ENCODE results near the gene PCBD1.

PCBD1 gene

GRCh38 chr10:70879207-70879606 is 9.2 kb downstream of the PCBD1 start:
- Histone ChIP-seq H3K9ac (ENCODE audit: low read length) (no peak overlapping the region), H3K27ac (ENCODE audit: low read depth, low read length) (no peak overlapping the region), H3K56ac (ENCODE audit: low read length) (no peak overlapping the region), H3K4ac (ENCODE audit: low read depth, low read length) (no peak overlapping the region), H3K4me2 (ENCODE audit: low read length) (no peak overlapping the region), H3K23ac (ENCODE audit: low read length) (no peak overlapping the region), H2BK15ac (replicated peaks; ENCODE audit: low read depth) (no peak overlapping the region), H3K27me3 (ENCODE audit: insufficient read depth, low read length, poor library complexity) (no peaks in the 10 kb centered on the region), H3K36me3 (ENCODE audit: control insufficient read depth, insufficient read depth, low read length) (peaks cover 3% of the 10 kb centered on the region), H3K4me3 (ENCODE audit: low read length) (no peak overlapping the region), H3K79me1 (ENCODE audit: low read length) (no peaks in the 10 kb centered on the region), H2BK5ac (ENCODE audit: low read length) (no peak overlapping the region), H2BK120ac (ENCODE audit: low read depth, low read length) (no peak overlapping the region), H3K79me2 (ENCODE audit: control insufficient read depth, insufficient read depth, low read length) (no peaks in the 10 kb centered on the region), H3K18ac (ENCODE audit: low read length) (no peak overlapping the region), H4K8ac (ENCODE audit: low read depth, low read length) (no peak overlapping the region), H4K5ac (ENCODE audit: low read length) (no peak overlapping the region), H3K4me1 (ENCODE audit: control insufficient read depth, low read depth, low read length) (no peaks in the 10 kb centered on the region), H2AK5ac (ENCODE audit: low read length) (no peak overlapping the region)
- no CpG with 5 or more reads among the region's 1 CpG for WGBS (ENCODE audit: extremely low coverage, insufficient coverage, low lambda C conversion rate)
- DNase-seq: no peak

DNA sequence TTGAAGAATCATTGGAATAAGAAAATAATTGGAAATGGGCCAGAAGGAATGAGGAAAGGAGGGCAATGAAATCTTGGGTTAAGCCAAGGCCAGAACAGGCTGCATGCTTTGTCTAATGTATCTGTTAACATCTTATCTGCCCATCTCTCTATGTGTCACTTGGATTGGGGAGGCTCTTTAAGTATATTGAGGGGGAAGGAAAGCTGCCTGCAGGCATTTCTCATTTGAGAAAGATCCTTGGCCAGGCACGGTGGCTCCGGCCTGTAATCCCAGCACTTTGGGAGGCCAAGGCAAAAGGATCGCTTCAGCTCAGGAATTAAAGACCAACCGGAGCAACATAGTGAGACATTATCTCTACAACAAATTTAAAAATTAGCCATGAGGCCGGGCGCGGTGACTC is 14.3 kb downstream of the PCBD1 start:
- Histone ChIP-seq H3K4ac (ENCODE audit: low read depth, low read length) (no peak overlapping the region), H2BK5ac (ENCODE audit: low read length) (no peak overlapping the region), H3K4me3 (ENCODE audit: low read length) (no peak overlapping the region), H2AK5ac (ENCODE audit: low read length) (no peak overlapping the region), H3K36me3 (ENCODE audit: control insufficient read depth, insufficient read depth, low read length) (peaks cover 7% of the 10 kb centered on the region), H3K9ac (ENCODE audit: low read length) (no peak overlapping the region), H3K79me1 (ENCODE audit: low read length) (no peaks in the 10 kb centered on the region), H3K4me2 (ENCODE audit: low read length) (no peak overlapping the region), H3K23ac (ENCODE audit: low read length) (no peak overlapping the region), H2BK15ac (replicated peaks; ENCODE audit: low read depth) (no peak overlapping the region), H4K5ac (ENCODE audit: low read length) (no peak overlapping the region), H2BK120ac (ENCODE audit: low read depth, low read length) (no peak overlapping the region), H3K18ac (ENCODE audit: low read length) (no peak overlapping the region), H3K56ac (ENCODE audit: low read length) (no peak overlapping the region), H3K27me3 (ENCODE audit: insufficient read depth, low read length, poor library complexity) (no peaks in the 10 kb centered on the region), H3K27ac (ENCODE audit: low read depth, low read length) (no peak overlapping the region), H4K8ac (ENCODE audit: low read depth, low read length) (no peak overlapping the region), H3K79me2 (ENCODE audit: control insufficient read depth, insufficient read depth, low read length) (no peaks in the 10 kb centered on the region), H3K4me1 (ENCODE audit: control insufficient read depth, low read depth, low read length) (no peaks in the 10 kb centered on the region)
- DNase-seq: no peak
- WGBS (ENCODE audit: extremely low coverage, insufficient coverage, low lambda C conversion rate): no CpG with 5 or more reads among the region's 7 CpGs

DNA sequence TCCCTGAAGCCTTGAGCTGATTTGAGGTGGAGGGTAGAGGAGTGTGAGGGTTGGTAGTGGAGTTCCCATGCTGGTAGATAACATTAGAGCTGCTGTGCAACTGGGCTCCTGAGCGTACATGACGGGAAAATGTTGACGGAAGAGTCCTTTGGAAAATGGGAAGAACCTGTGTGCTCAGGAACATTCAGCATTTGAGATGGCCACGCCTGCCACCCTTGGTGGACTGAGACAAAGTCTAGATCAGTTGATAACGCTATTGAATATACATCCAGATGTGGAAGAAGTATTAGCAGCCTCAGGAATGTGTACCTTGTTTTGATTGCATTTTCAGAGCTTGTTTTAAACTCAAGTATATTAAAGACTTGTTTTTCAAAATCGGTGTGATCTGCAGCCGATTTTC is 16.1 kb downstream of the PCBD1 start:
- H3K56ac ChIP-seq (ENCODE audit: low read length): no peak overlapping the region
- H3K79me2 ChIP-seq (ENCODE audit: control insufficient read depth, insufficient read depth, low read length): no peaks in the 10 kb centered on the region
- no peak overlapping the region for H3K4me3 ChIP-seq (ENCODE audit: low read length)
- H3K4me2 ChIP-seq (ENCODE audit: low read length): no peak overlapping the region
- WGBS (ENCODE audit: extremely low coverage, insufficient coverage, low lambda C conversion rate): no CpG with 5 or more reads among the region's 7 CpGs
- H2BK120ac ChIP-seq (ENCODE audit: low read depth, low read length): no peak overlapping the region
- no peaks in the 10 kb centered on the region for H3K79me1 ChIP-seq (ENCODE audit: low read length)
- peaks cover 7% of the 10 kb centered on the region for H3K36me3 ChIP-seq (ENCODE audit: control insufficient read depth, insufficient read depth, low read length)
- H3K4ac ChIP-seq (ENCODE audit: low read depth, low read length): no peak overlapping the region
- H4K5ac ChIP-seq (ENCODE audit: low read length): no peak overlapping the region
- H3K27me3 ChIP-seq (ENCODE audit: insufficient read depth, low read length, poor library complexity): no peaks in the 10 kb centered on the region
- H3K23ac ChIP-seq (ENCODE audit: low read length): no peak overlapping the region
- no peak overlapping the region for H3K27ac ChIP-seq (ENCODE audit: low read depth, low read length)
- no peak for DNase-seq
- no peak overlapping the region for H2BK5ac ChIP-seq (ENCODE audit: low read length)
- H3K4me1 ChIP-seq (ENCODE audit: control insufficient read depth, low read depth, low read length): no peaks in the 10 kb centered on the region
- no peak overlapping the region for H3K18ac ChIP-seq (ENCODE audit: low read length)
- H2AK5ac ChIP-seq (ENCODE audit: low read length): no peak overlapping the region
- H2BK15ac ChIP-seq (replicated peaks; ENCODE audit: low read depth): no peak overlapping the region
- H4K8ac ChIP-seq (ENCODE audit: low read depth, low read length): no peak overlapping the region
- no peak overlapping the region for H3K9ac ChIP-seq (ENCODE audit: low read length)

DNA sequence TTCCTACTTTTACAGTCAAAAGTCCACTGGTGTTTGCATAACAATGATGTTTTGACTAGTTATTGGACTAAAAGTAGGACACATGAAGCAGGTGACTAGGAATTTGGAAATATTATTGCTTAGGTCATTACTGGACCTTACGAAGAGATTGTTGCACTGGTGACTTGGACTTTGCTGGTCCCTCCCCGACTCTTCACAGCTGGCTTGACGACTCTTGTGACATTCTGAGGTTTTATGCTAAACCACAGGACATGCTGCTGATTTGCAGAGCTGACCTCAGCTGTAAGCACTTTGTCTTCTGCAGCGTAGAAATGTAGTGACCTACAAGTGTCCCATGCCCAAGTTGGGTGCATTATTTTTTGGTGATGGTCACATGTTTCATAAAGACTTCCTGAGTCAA is 21.9 kb downstream of the PCBD1 start:
- Histone ChIP-seq H2BK120ac (ENCODE audit: low read depth, low read length) (no peak overlapping the region), H4K8ac (ENCODE audit: low read depth, low read length) (no peak overlapping the region), H3K79me1 (ENCODE audit: low read length) (no peaks in the 10 kb centered on the region), H3K79me2 (ENCODE audit: control insufficient read depth, insufficient read depth, low read length) (no peaks in the 10 kb centered on the region), H4K5ac (ENCODE audit: low read length) (no peak overlapping the region), H3K27ac (ENCODE audit: low read depth, low read length) (no peak overlapping the region), H3K4me2 (ENCODE audit: low read length) (no peak overlapping the region), H3K4me1 (ENCODE audit: control insufficient read depth, low read depth, low read length) (no peaks in the 10 kb centered on the region), H3K9ac (ENCODE audit: low read length) (no peak overlapping the region), H3K18ac (ENCODE audit: low read length) (no peak overlapping the region), H2BK5ac (ENCODE audit: low read length) (no peak overlapping the region), H3K4me3 (ENCODE audit: low read length) (no peak overlapping the region), H3K27me3 (ENCODE audit: insufficient read depth, low read length, poor library complexity) (no peaks in the 10 kb centered on the region), H2AK5ac (ENCODE audit: low read length) (no peak overlapping the region), H3K56ac (ENCODE audit: low read length) (no peak overlapping the region), H3K4ac (ENCODE audit: low read depth, low read length) (no peak overlapping the region), H3K23ac (ENCODE audit: low read length) (no peak overlapping the region), H3K36me3 (ENCODE audit: control insufficient read depth, insufficient read depth, low read length) (peaks cover 2% of the 10 kb centered on the region), H2BK15ac (replicated peaks; ENCODE audit: low read depth) (no peak overlapping the region)
- no CpG with 5 or more reads among the region's 4 CpGs for WGBS (ENCODE audit: extremely low coverage, insufficient coverage, low lambda C conversion rate)
- peak; percentile 11 for DNase-seq

DNA sequence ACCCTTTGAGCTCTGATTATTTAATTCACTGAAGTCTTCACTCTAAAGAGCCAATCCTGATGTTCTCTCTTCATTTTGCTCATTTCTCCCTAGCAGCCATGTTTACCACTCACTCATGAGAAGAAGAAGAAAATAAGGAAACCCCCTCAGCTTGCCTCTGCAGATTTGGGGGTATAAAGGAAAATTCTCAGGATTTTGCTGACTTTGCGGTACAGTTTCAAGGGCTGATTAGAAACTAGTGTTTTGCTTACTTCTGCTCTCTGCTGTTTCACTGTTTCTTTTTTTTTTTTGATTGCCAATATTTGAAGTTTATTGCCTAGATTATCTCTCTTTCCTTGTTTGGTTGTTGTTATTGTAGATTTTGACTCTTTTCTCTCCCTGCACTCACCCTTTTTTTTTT is 23.4 kb downstream of the PCBD1 start:
- no peak overlapping the region for H3K9ac ChIP-seq (ENCODE audit: low read length)
- no peak overlapping the region for H3K27ac ChIP-seq (ENCODE audit: low read depth, low read length)
- no peak overlapping the region for H2BK120ac ChIP-seq (ENCODE audit: low read depth, low read length)
- H3K4me2 ChIP-seq (ENCODE audit: low read length): no peak overlapping the region
- H3K56ac ChIP-seq (ENCODE audit: low read length): no peak overlapping the region
- no peak overlapping the region for H4K5ac ChIP-seq (ENCODE audit: low read length)
- H3K23ac ChIP-seq (ENCODE audit: low read length): no peak overlapping the region
- H3K4me1 ChIP-seq (ENCODE audit: control insufficient read depth, low read depth, low read length): no peaks in the 10 kb centered on the region
- H3K79me2 ChIP-seq (ENCODE audit: control insufficient read depth, insufficient read depth, low read length): no peaks in the 10 kb centered on the region
- no peak overlapping the region for H2AK5ac ChIP-seq (ENCODE audit: low read length)
- H3K27me3 ChIP-seq (ENCODE audit: insufficient read depth, low read length, poor library complexity): no peaks in the 10 kb centered on the region
- DNase-seq: no peak
- no peak overlapping the region for H3K4ac ChIP-seq (ENCODE audit: low read depth, low read length)
- no peak overlapping the region for H3K18ac ChIP-seq (ENCODE audit: low read length)
- H2BK15ac ChIP-seq (replicated peaks; ENCODE audit: low read depth): no peak overlapping the region
- H3K36me3 ChIP-seq (ENCODE audit: control insufficient read depth, insufficient read depth, low read length): peaks cover 2% of the 10 kb centered on the region
- no peaks in the 10 kb centered on the region for H3K79me1 ChIP-seq (ENCODE audit: low read length)
- no CpG with 5 or more reads among the region's 1 CpG for WGBS (ENCODE audit: extremely low coverage, insufficient coverage, low lambda C conversion rate)
- H3K4me3 ChIP-seq (ENCODE audit: low read length): no peak overlapping the region
- H4K8ac ChIP-seq (ENCODE audit: low read depth, low read length): no peak overlapping the region
- H2BK5ac ChIP-seq (ENCODE audit: low read length): no peak overlapping the region

DNA sequence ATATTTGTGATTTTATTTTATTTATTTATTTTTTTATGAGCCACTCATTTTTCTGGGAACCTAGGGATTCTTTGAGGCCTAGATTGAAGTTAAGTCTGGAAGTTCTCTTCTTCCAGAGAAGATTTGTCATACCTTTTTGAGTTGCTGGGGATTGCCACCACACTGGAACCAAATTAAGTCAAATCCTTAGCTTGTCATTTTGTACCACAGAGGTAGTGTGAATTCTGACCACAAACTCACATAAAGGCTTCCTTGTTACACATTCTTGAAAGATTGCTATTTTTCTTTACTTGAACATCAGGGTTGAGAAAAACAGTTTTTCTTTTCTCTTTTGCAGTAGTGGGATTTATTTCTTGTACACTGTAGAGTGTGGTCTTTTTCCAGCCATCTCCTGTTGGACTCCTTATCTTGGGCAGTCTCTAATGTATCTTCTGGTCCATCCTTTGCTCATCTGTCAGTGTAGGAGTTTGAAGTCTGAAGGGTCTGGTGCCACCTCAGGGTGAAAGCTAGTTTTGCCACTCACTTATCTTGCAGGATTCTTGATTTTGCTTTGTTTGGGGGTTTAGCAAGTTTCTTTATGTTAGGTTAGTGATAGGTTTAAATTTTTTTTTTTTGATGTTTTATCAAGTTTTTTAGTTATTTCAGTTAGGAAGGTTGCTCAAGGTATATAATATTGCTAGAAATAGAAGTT is 24.8 kb downstream of the PCBD1 start:
- Histone ChIP-seq H4K5ac (ENCODE audit: low read length) (no peak overlapping the region), H3K27me3 (ENCODE audit: insufficient read depth, low read length, poor library complexity) (no peaks in the 10 kb centered on the region), H3K36me3 (ENCODE audit: control insufficient read depth, insufficient read depth, low read length) (no peaks in the 10 kb centered on the region)

More for the DNA sequence above, 24.8 kb downstream of the PCBD1 start:
- Histone ChIP-seq H3K9ac (ENCODE audit: low read length) (no peak overlapping the region), H2BK15ac (replicated peaks; ENCODE audit: low read depth) (no peak overlapping the region), H2BK5ac (ENCODE audit: low read length) (no peak overlapping the region), H2AK5ac (ENCODE audit: low read length) (no peak overlapping the region), H3K18ac (ENCODE audit: low read length) (no peak overlapping the region), H3K4ac (ENCODE audit: low read depth, low read length) (no peak overlapping the region), H2BK120ac (ENCODE audit: low read depth, low read length) (no peak overlapping the region), H3K79me2 (ENCODE audit: control insufficient read depth, insufficient read depth, low read length) (no peaks in the 10 kb centered on the region), H3K79me1 (ENCODE audit: low read length) (no peaks in the 10 kb centered on the region), H3K4me1 (ENCODE audit: control insufficient read depth, low read depth, low read length) (no peaks in the 10 kb centered on the region), H3K4me2 (ENCODE audit: low read length) (no peak overlapping the region), H3K27ac (ENCODE audit: low read depth, low read length) (no peak overlapping the region), H3K56ac (ENCODE audit: low read length) (no peak overlapping the region), H4K8ac (ENCODE audit: low read depth, low read length) (no peak overlapping the region), H3K23ac (ENCODE audit: low read length) (no peak overlapping the region), H3K4me3 (ENCODE audit: low read length) (no peak overlapping the region)
- DNase-seq: no peak

All from mesendoderm (in vitro differentiated cells).